Stimulated activated CD8-positive, alpha-beta memory T cell treated with anti-CD3 and anti-CD28 coated beads, Interleukin-15, amount 100 ng/mL, for 1 hour (primary cell): ENCODE results near the gene RELA.

Experiments
- DNase-seq: peaks from one replicate; pipeline ENCODE4 v3.0.0-alpha.2; 2020; ENCODE audit warnings: low read depth

RELA gene

GRCh38 chr11:65613091-65613928, 49.4 kb downstream of the RELA start:
- no peak for DNase-seq

DNA sequence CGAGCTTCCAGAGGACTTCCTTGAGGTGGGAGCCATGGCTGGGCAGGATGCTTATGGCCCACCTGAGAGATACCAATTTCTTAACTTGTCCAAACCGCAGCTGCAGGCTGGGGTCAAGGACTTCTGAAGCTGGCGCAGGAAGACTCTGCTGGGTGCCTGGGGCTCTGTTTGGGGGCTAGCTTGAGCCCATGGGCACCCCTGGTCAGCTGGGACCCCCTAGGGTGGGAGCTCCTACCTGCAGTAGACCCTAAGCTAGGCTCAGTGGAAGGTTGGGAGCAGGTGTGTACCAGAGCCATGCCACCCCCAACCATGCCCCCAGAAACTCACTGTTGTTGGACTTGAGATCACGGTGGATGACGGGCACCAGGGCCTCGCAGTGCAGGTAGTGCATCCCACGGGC, 50.0 kb downstream of the RELA start:
- DNase-seq = no peak

- DNase-seq = no peak
Observed at GRCh38 chr11:65611758-65612603, 50.7 kb downstream of the RELA start.

GRCh38 chr11:65611028-65611757, 51.5 kb downstream of the RELA start:
- no peak for DNase-seq

DNA sequence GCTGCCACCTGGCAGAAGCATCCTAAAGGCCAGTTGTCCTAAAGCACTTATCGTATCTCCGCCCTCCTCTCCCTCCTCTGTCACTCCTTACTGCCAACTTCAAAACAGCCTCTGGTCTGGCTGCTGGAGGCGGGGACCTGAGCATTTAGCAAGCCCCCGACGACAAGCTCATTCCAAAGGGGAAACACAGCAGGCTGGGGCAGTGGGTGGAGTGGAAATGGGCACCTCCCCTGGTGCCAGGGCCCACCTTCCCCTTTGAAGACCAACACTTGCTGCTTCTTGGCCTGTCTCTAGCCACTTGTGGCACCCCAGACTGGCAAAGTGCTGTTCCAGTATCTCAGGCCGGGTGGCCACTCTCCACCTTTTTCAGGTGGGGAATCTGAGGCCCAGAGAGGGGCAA, 52.3 kb downstream of the RELA start:
- no peak for DNase-seq

GRCh38 chr11:65609665-65610064, 53.1 kb downstream of the RELA start:
- no peak for DNase-seq

DNA sequence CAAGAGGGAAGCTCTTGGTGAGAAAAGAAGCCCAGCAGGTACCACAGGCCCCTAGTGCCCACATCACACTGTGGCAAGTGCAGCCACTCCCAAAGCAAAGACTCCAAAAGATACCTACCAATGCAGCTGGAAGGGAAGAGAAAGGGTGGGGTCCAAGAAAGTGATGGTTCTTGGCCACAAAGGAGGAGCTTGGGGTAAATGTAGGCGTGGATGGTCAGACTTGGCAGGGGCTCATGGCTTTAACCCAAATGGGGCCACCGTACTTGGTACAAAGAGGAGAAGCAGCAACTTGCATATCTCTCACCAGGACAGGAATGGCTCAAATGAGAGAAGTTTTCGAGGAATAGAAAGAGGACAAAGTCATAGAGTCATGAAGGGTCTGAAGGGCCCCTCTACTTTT, 53.5 kb downstream of the RELA start:
- DNase-seq = no peak

GRCh38 chr11:65607614-65608426, 54.9 kb downstream of the RELA start:
- DNase-seq = no peak

- no peak for DNase-seq
Observed at GRCh38 chr11:65606876-65607613, 55.7 kb downstream of the RELA start.

- no peak for DNase-seq
Observed at GRCh38 chr11:65604258-65604657, 58.5 kb downstream of the RELA start.
